ENCODE data around the gene CHD2.
A peak's percentile ranks its signal among the peaks of the same experiment; 100 is the strongest.

The CHD2 gene

GRCh38 chr15:92879949-92880725 lies 20.0 kb upstream of the CHD2 start:
- Histone ChIP-seq H3K4me1 (ENCODE audit: control insufficient read depth, low read length) (peaks cover 54% of the 10 kb centered on the region), H3K9me2 (replicated peaks; ENCODE audit: control insufficient read depth, low read length) (no peaks in the 10 kb centered on the region), H3K4me2 (ENCODE audit: low read length) (no peak overlapping the region), H3K79me2 (ENCODE audit: control insufficient read depth, low read length) (peaks cover 31% of the 10 kb centered on the region), H3K27me3 (ENCODE audit: control insufficient read depth, low read length) (no peaks in the 10 kb centered on the region), H3K9me3 (ENCODE audit: control insufficient read depth, insufficient read depth, low read length) (no peaks in the 10 kb centered on the region), H3F3A (ENCODE audit: control insufficient read depth, insufficient read depth) (peaks cover 15% of the 10 kb centered on the region), H3K4me3 (ENCODE audit: low read length) (no peak overlapping the region), H3K36me3 (ENCODE audit: control insufficient read depth, low read length) (peaks cover 22% of the 10 kb centered on the region), H3K27ac (ENCODE audit: low read depth, low read length) (no peak overlapping the region), H4K20me1 (ENCODE audit: control insufficient read depth, insufficient read depth, low read depth, low read length) (peaks cover 6% of the 10 kb centered on the region; the same call in 1 of the 2 replicates)
- TF ChIP-seq CTCF (IDR thresholded peaks at IDR 0.05; ENCODE audit: low read depth, low read length, poor library complexity, severe bottlenecking), result no peak
- TF ChIP-seq EZH2phosphoT487 (IDR thresholded peaks at IDR 0.05; ENCODE audit: borderline replicate concordance, low read length), result no peak

GRCh38 chr15:92880796-92881195 lies 19.3 kb upstream of the CHD2 start:
- Histone ChIP-seq H3K4me3 (ENCODE audit: low read length) (no peak overlapping the region), H4K20me1 (ENCODE audit: control insufficient read depth, insufficient read depth, low read depth, low read length) (peaks cover 6% of the 10 kb centered on the region; the same call in 1 of the 2 replicates), H3K9me3 (ENCODE audit: control insufficient read depth, insufficient read depth, low read length) (no peaks in the 10 kb centered on the region), H3K27ac (ENCODE audit: low read depth, low read length) (no peak overlapping the region), H3K79me2 (ENCODE audit: control insufficient read depth, low read length) (peaks cover 38% of the 10 kb centered on the region), H3K9me2 (replicated peaks; ENCODE audit: control insufficient read depth, low read length) (no peaks in the 10 kb centered on the region), H3K27me3 (ENCODE audit: control insufficient read depth, low read length) (no peaks in the 10 kb centered on the region), H3F3A (ENCODE audit: control insufficient read depth, insufficient read depth) (peaks cover 20% of the 10 kb centered on the region), H3K36me3 (ENCODE audit: control insufficient read depth, low read length) (peaks cover 29% of the 10 kb centered on the region), H3K4me1 (ENCODE audit: control insufficient read depth, low read length) (peaks cover 61% of the 10 kb centered on the region), H3K4me2 (ENCODE audit: low read length) (peak overlapping the region; percentile 72)
- no peak for TF ChIP-seq EZH2phosphoT487 (IDR thresholded peaks at IDR 0.05; ENCODE audit: borderline replicate concordance, low read length)
- no peak for TF ChIP-seq CTCF (IDR thresholded peaks at IDR 0.05; ENCODE audit: low read depth, low read length, poor library complexity, severe bottlenecking)

GRCh38 chr15:92881211-92881754 lies 18.8 kb upstream of the CHD2 start:
- Histone ChIP-seq H3K27ac (ENCODE audit: low read depth, low read length) (peak overlapping the region; percentile 60), H3F3A (ENCODE audit: control insufficient read depth, insufficient read depth) (peaks cover 23% of the 10 kb centered on the region), H4K20me1 (ENCODE audit: control insufficient read depth, insufficient read depth, low read depth, low read length) (peaks cover 6% of the 10 kb centered on the region; the same call in 1 of the 2 replicates), H3K27me3 (ENCODE audit: control insufficient read depth, low read length) (no peaks in the 10 kb centered on the region), H3K4me2 (ENCODE audit: low read length) (peak overlapping the region; percentile 72), H3K4me1 (ENCODE audit: control insufficient read depth, low read length) (peaks cover 66% of the 10 kb centered on the region), H3K36me3 (ENCODE audit: control insufficient read depth, low read length) (peaks cover 34% of the 10 kb centered on the region), H3K9me2 (replicated peaks; ENCODE audit: control insufficient read depth, low read length) (no peaks in the 10 kb centered on the region), H3K4me3 (ENCODE audit: low read length) (peak overlapping the region; percentile 67), H3K79me2 (ENCODE audit: control insufficient read depth, low read length) (peaks cover 42% of the 10 kb centered on the region), H3K9me3 (ENCODE audit: control insufficient read depth, insufficient read depth, low read length) (no peaks in the 10 kb centered on the region)
- TF ChIP-seq CTCF (IDR thresholded peaks at IDR 0.05; ENCODE audit: low read depth, low read length, poor library complexity, severe bottlenecking) (no peak), EZH2phosphoT487 (IDR thresholded peaks at IDR 0.05; ENCODE audit: borderline replicate concordance, low read length) (no peak)
